HepG2 (cell line): ENCODE data around the gene OPA3. TPM values are rescaled to one million over a fixed set of nuclear protein-coding genes. Genes with fewer than 3 reads are reported as not detected.
A peak's percentile ranks its signal among the peaks of the same experiment; 100 is the strongest.

Experiments used
- ATAC-seq: fragments of 200-7000 bp; cut with Tn5 transposase; 3 replicates; pipeline ENCODE4 v1.9.1; 2020; ENCODE audit warnings: mild to moderate bottlenecking, moderate library complexity
- BruUV-seq: library from RNA; stranded (reverse); fragments of 400-500 nt; replicated peaks from 2 replicates; lab custom pipeline; 2021; lab: Mats Ljungman, UMichigan
- CTCF ChIA-PET: fragments of 300-600 bp; formaldehyde crosslinking; extraction: SDS; loops from one replicate; lab custom pipeline; 2021; ENCODE audit warnings: low total read pairs, inconsistent platforms, low intra/inter-chr PET ratio; lab: Yijun Ruan, JAX
- POLR2A ChIA-PET: fragments of 350-600 bp; sonication (Branson Sonifier 250); formaldehyde crosslinking; loops from one replicate; lab custom pipeline; 2020; ENCODE audit warnings: antibody characterized with exemption, inconsistent platforms; lab: Yijun Ruan, JAX
- DNase-seq: peaks from one replicate; pipeline ENCODE4 v3.0.0-alpha.2; 2015; ENCODE audit warnings: low spot score
- FAIRE-seq: peaks from 3 replicates; lab custom pipeline; 2011; peaks lifted over from hg19 to GRCh38; lab: Jason Lieb, UNC
- H2AFZ ChIP-seq: one replicate; pipeline ENCODE4 v1.6.1; 2011; ENCODE audit warnings: low read length, inconsistent platforms
- H3K27ac ChIP-seq: fragments of 300-600 bp; 3 replicates; pipeline ENCODE4 v1.8.0; 2011; ENCODE audit warnings: mixed run types, mild to moderate bottlenecking, mixed read lengths, low read length, inconsistent platforms; ENCODE audit not compliant: insufficient read depth; ENCODE audit errors: extremely low read length
- H3K27me3 ChIP-seq, 2 experiments: fragments of 200-600 bp in 1 of 2; 2 replicates in 1 of 2; 3 replicates in 1 of 2; pipeline versions ENCODE4 v1.6.0 to v1.8.0; 2011; ENCODE audit warnings: low read length in 2 of 2, mild to moderate bottlenecking in 2 of 2, moderate library complexity in 2 of 2, inconsistent platforms in 1 of 2; ENCODE audit not compliant: insufficient read depth in 2 of 2, control insufficient read depth in 1 of 2
- H3K36me3 ChIP-seq, 2 experiments: fragments of 200-600 bp in 1 of 2; replicated peaks in 1 of 2; 2 replicates in 1 of 2; 3 replicates in 1 of 2; pipeline versions ENCODE4 v1.5.1 to v1.8.0; 2011; ENCODE audit warnings: low read length in 2 of 2, inconsistent platforms in 1 of 2; ENCODE audit not compliant: insufficient read depth in 2 of 2, control insufficient read depth in 1 of 2
- H3K4me1 ChIP-seq: 2 replicates; pipeline ENCODE4 v1.5.1; 2012; ENCODE audit warnings: low read length, inconsistent platforms; ENCODE audit not compliant: insufficient read depth
- H3K4me2 ChIP-seq: 2 replicates; pipeline ENCODE4 v1.6.0; 2011; ENCODE audit warnings: low read depth, low read length, inconsistent platforms
- H3K4me3 ChIP-seq, 3 experiments: fragments of 200-600 bp in 1 of 3; sonication (generic), shearing (Covaris generic) in 1 of 3; replicated peaks in 1 of 3; 2 replicates each; pipeline ENCODE4 v1.5.1; 2011 to 2016; ENCODE audit warnings: low read length in 3 of 3, inconsistent platforms in 2 of 3, low read depth in 2 of 3, mild to moderate bottlenecking in 2 of 3, control low read depth in 1 of 3, mixed read lengths in 1 of 3; ENCODE audit not compliant: insufficient read depth in 1 of 3
- H3K79me2 ChIP-seq: one replicate; pipeline ENCODE4 v1.6.1; 2011; ENCODE audit warnings: low read length, inconsistent platforms; ENCODE audit not compliant: insufficient read depth
- H3K9ac ChIP-seq: 2 replicates; pipeline ENCODE4 v1.6.0; 2011; ENCODE audit warnings: mild to moderate bottlenecking, low read depth, low read length, inconsistent platforms; ENCODE audit not compliant: insufficient read depth
- H3K9me3 ChIP-seq: 2 replicates; pipeline ENCODE4 v1.5.1; 2012; ENCODE audit warnings: mild to moderate bottlenecking, low read length
- H4K20me1 ChIP-seq: 2 replicates; pipeline ENCODE4 v1.6.0; 2011; ENCODE audit warnings: inconsistent platforms, mild to moderate bottlenecking, low read length, moderate library complexity; ENCODE audit not compliant: insufficient read depth
- BHLHE40 ChIP-seq: IDR thresholded peaks from 2 replicates; pipeline ENCODE4 v1.6.1; 2011; ENCODE audit warnings: low read length, improper control_type of control experiment
- DMAP1 ChIP-seq: IDR thresholded peaks from 2 replicates; pipeline ENCODE4 v1.6.1; 2016
- KLF9 ChIP-seq: IDR thresholded peaks from 2 replicates; pipeline ENCODE4 v1.6.1; 2016; ENCODE audit warnings: low read depth
- MAFG ChIP-seq: sonication (generic); formaldehyde crosslinking; IDR thresholded peaks from 2 replicates; pipeline ENCODE4 v1.5.1; 2020; ENCODE audit warnings: mild to moderate bottlenecking, missing genetic modification reagents
- NKX3-1 ChIP-seq: sonication (generic); formaldehyde crosslinking; IDR thresholded peaks from 2 replicates; pipeline ENCODE4 v1.5.0; 2020; ENCODE audit warnings: missing genetic modification reagents
- POGZ ChIP-seq: sonication (generic); formaldehyde crosslinking; IDR thresholded peaks from 2 replicates; pipeline ENCODE4 v1.4.0; 2020; ENCODE audit warnings: mild to moderate bottlenecking, missing genetic modification reagents
- RAD21 ChIP-seq: fragments of 450-650 bp; formaldehyde crosslinking; IDR thresholded peaks from 2 replicates; pipeline ENCODE4 v1.5.0; 2020; ENCODE audit warnings: mild to moderate bottlenecking
- RARG ChIP-seq: sonication (generic); formaldehyde crosslinking; IDR thresholded peaks from 2 replicates; pipeline ENCODE4 v1.4.0; 2020; ENCODE audit warnings: low read depth, mild to moderate bottlenecking, missing genetic modification reagents
- RFX1 ChIP-seq: fragments of 450-650 bp; IDR thresholded peaks from 2 replicates; pipeline ENCODE4 v1.6.1; 2017
- SP1 ChIP-seq, 2 experiments: fragments of 450-650 bp in 1 of 2; sonication (generic) in 1 of 2; formaldehyde crosslinking in 1 of 2; IDR thresholded peaks; 2 replicates each; pipeline versions ENCODE4 v1.4.0 to v1.6.1; 2016 to 2020; ENCODE audit warnings: missing genetic modification reagents in 1 of 2
- SUZ12 ChIP-seq: fragments of 150-350 bp; IDR thresholded peaks from 2 replicates; pipeline ENCODE4 v1.6.1; 2014; ENCODE audit warnings: low read depth, low read length
- TEAD2 ChIP-seq: sonication (generic); formaldehyde crosslinking; IDR thresholded peaks from 2 replicates; pipeline ENCODE4 v1.9.0; 2021; ENCODE audit warnings: missing genetic modification reagents
- ZNF180 ChIP-seq: sonication (generic); formaldehyde crosslinking; IDR thresholded peaks from 2 replicates; pipeline ENCODE4 v1.4.0; 2020; ENCODE audit warnings: low read depth, missing genetic modification reagents, borderline replicate concordance
- ZNF629 ChIP-seq: sonication (generic); formaldehyde crosslinking; conservative IDR thresholded peaks from 2 replicates; pipeline ENCODE4 v1.5.0; 2020; ENCODE audit warnings: missing genetic modification reagents
- ZNF713 ChIP-seq: sonication (generic); formaldehyde crosslinking; IDR thresholded peaks from 2 replicates; pipeline ENCODE4 v1.4.0; 2020; ENCODE audit warnings: mild to moderate bottlenecking, missing genetic modification reagents
- ZNF83 ChIP-seq: sonication (generic); formaldehyde crosslinking; IDR thresholded peaks from 2 replicates; pipeline ENCODE4 v1.4.0; 2020; ENCODE audit warnings: missing genetic modification reagents, mild to moderate bottlenecking, borderline replicate concordance
- ZNF879 ChIP-seq: sonication (generic); formaldehyde crosslinking; IDR thresholded peaks from 2 replicates; pipeline ENCODE4 v1.8.1; 2023; ENCODE audit warnings: missing genetic modification reagents
- WGBS: methylation state at CpG from one replicate; pipeline ENCODE4 v1.1.6; 2017; ENCODE audit warnings: low lambda C conversion rate; 5-methylcytosine and 5-hydroxymethylcytosine counted together
- in situ Hi-C: cut with HindIII; loops from 2 replicates; pipeline ENCODE4 v1.10.0; 2017; ENCODE audit warnings: low pct_unique_long_range_greater_than_20kb; ENCODE audit not compliant: extremely low pct_ligation_motif_present
- intact Hi-C: fragments of 100-400 bp; cut with micrococcal nuclease; formaldehyde crosslinking; loops from one replicate; pipeline ENCODE4 v1.10.0; 2022; ENCODE audit not compliant: unreplicated experiment
- polyA plus RNA-seq, 8 experiments: library from polyadenylated mRNA; depleted of rRNA in 3 of 8; stranded (reverse) in 7 of 8; unstranded in 1 of 8; fragments of >200 nt; fragmentation: Illumina TruSeq in 4 of 8; extraction: Trizol in 4 of 8; gene quantifications; 2 replicates each; pipeline versions ENCODE4 v1.2.1 to v1.2.3, GENCODE V29; 2011 to 2016; ENCODE audit warnings: low read depth in 4 of 8, missing spikeins in 1 of 8, mixed read lengths in 1 of 8; ENCODE audit not compliant: insufficient read depth in 1 of 8
- total RNA-seq, 5 experiments: library from RNA; depleted of rRNA; stranded (reverse); fragments of >200 nt; fragmentation: Illumina TruSeq; extraction: Trizol; gene quantifications; 2 replicates each; pipeline ENCODE4 v1.2.3, GENCODE V29; 2016; ENCODE audit warnings: low read depth in 1 of 5
- TF ChIP-seq, protein P1 (sequence below): sonication (generic); formaldehyde crosslinking; IDR thresholded peaks from 2 replicates; pipeline ENCODE4 v1.5.1; 2020; ENCODE audit warnings: missing genetic modification reagents, mild to moderate bottlenecking, borderline replicate concordance
- TF ChIP-seq, protein P2 (sequence below): IDR thresholded peaks from 2 replicates; pipeline ENCODE4 v1.6.1; 2018; ENCODE audit warnings: missing genetic modification reagents
- TF ChIP-seq, protein P3 (sequence below): sonication (generic); formaldehyde crosslinking; IDR thresholded peaks from 2 replicates; pipeline ENCODE4 v1.5.0; 2020; ENCODE audit warnings: missing genetic modification reagents

OPA3 gene
- total and polyA plus RNA-seq, 2 of the 13 experiments (the other 11 are each of a cell fraction or from before 2014, with no cell fraction given) = 8.3 to 17.7 TPM

GRCh38 chr19:45601524-45602374 lies 17.1 kb upstream of the OPA3 start, which contains the start of gene GPR4 (continued):
- no peak for TF ChIP-seq ZNF629 (CRISPR knock-in tag)
- no peak for TF ChIP-seq SP1 (IDR thresholded peaks at IDR 0.05)
- 0 out of 2 replicates have a peak, but pooled peaks have one; percentile 24 for TF ChIP-seq SP1 (CRISPR knock-in tag; IDR thresholded peaks at IDR 0.05)
- no peak for TF ChIP-seq SUZ12
- TF ChIP-seq, protein P1, sequence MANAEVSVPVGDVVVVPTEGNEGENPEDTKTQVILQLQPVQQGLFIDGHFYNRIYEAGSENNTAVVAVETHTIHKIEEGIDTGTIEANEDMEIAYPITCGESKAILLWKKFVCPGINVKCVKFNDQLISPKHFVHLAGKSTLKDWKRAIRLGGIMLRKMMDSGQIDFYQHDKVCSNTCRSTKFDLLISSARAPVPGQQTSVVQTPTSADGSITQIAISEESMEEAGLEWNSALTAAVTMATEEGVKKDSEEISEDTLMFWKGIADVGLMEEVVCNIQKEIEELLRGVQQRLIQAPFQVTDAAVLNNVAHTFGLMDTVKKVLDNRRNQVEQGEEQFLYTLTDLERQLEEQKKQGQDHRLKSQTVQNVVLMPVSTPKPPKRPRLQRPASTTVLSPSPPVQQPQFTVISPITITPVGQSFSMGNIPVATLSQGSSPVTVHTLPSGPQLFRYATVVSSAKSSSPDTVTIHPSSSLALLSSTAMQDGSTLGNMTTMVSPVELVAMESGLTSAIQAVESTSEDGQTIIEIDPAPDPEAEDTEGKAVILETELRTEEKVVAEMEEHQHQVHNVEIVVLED = no peak
- no peak for TF ChIP-seq ZNF83 (CRISPR knock-in tag)

GRCh38 chr19:45601115-45601514 lies 16.5 kb upstream of the OPA3 start:
- no peak overlapping the region for H3K4me3 ChIP-seq
- H4K20me1 ChIP-seq = no peaks in the 10 kb centered on the region
- ATAC-seq = no peak
- ChIA-PET POLR2A (interaction anchor here (0.7 to 1.5 kb wide), 2 partner anchors 10 to 39 kb away, joined by 3 to 5 read pairs; no protein-coding TSS in a partner anchor), CTCF (no interaction called here)
- no peak overlapping the region for H2AFZ ChIP-seq
- no peak overlapping the region for H3K4me2 ChIP-seq
- H3K4me1 ChIP-seq = no peaks in the 10 kb centered on the region
- no TSS peak for BruUV-seq
- peaks cover 7 to 59% of the 10 kb centered on the region in 2 experiments for H3K27me3 ChIP-seq
- no peak for FAIRE-seq
- H3K79me2 ChIP-seq = no peaks in the 10 kb centered on the region
- no peak overlapping the region for H3K9ac ChIP-seq
- H3K36me3 ChIP-seq = no peaks in the 10 kb centered on the region
- intact Hi-C loops = no loop called here
- H3K9me3 ChIP-seq = no peaks in the 10 kb centered on the region
- WGBS = 28% methylated on average over 10 of the region's 10 CpGs
- in situ Hi-C loops = no loop called here
- DNase-seq = no peak
- no peak overlapping the region for H3K27ac ChIP-seq
- TF ChIP-seq RFX1 = no peak
- TF ChIP-seq, protein P2, sequence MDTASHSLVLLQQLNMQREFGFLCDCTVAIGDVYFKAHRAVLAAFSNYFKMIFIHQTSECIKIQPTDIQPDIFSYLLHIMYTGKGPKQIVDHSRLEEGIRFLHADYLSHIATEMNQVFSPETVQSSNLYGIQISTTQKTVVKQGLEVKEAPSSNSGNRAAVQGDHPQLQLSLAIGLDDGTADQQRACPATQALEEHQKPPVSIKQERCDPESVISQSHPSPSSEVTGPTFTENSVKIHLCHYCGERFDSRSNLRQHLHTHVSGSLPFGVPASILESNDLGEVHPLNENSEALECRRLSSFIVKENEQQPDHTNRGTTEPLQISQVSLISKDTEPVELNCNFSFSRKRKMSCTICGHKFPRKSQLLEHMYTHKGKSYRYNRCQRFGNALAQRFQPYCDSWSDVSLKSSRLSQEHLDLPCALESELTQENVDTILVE = no peak
- no peak for TF ChIP-seq RARG
- no peak for TF ChIP-seq POGZ (CRISPR knock-in tag)
- TF ChIP-seq, protein P3, sequence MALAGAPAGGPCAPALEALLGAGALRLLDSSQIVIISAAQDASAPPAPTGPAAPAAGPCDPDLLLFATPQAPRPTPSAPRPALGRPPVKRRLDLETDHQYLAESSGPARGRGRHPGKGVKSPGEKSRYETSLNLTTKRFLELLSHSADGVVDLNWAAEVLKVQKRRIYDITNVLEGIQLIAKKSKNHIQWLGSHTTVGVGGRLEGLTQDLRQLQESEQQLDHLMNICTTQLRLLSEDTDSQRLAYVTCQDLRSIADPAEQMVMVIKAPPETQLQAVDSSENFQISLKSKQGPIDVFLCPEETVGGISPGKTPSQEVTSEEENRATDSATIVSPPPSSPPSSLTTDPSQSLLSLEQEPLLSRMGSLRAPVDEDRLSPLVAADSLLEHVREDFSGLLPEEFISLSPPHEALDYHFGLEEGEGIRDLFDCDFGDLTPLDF (CRISPR knock-in tag) = no peak
- TF ChIP-seq NKX3-1 (CRISPR knock-in tag) = no peak
- no peak for TF ChIP-seq ZNF713 (CRISPR knock-in tag)
- TF ChIP-seq ZNF180 (CRISPR knock-in tag) = no peak
- no peak for TF ChIP-seq RAD21 (CRISPR knock-in tag)
- no peak for TF ChIP-seq BHLHE40
- TF ChIP-seq MAFG (CRISPR knock-in tag) = no peak
- no peak for TF ChIP-seq ZNF879 (CRISPR knock-in tag)
- TF ChIP-seq DMAP1 (CRISPR knock-in tag) = no peak
- no peak for TF ChIP-seq TEAD2
- no peak for TF ChIP-seq KLF9 (CRISPR knock-in tag)
